Stimulated activated CD8-positive, alpha-beta memory T cell treated with anti-CD3 and anti-CD28 coated beads, Interleukin-12 subunit alpha, Interleukin-12 subunit beta, amount 100 ng/mL, for 4 hours (primary cell): Measurements from ENCODE around the gene WNT3A.
"Not testable (repeated sequence)": the region's sequence is repeated elsewhere in the genome, so short reads cannot be mapped to it uniquely, and the experiment has no call there.

ENCODE experiments used
- DNase-seq: peaks from one replicate; pipeline ENCODE4 v3.0.0-alpha.2; 2020; ENCODE audit warnings: low read depth

The WNT3A gene

GRCh38 chr1:228006786-228007048, at the start of gene WNT3A:
Gene WNT3A, plus strand, starts transcription at chr1:228006998. Its CDS starts 131 bp downstream, at chr1:228007129.
- no peak for DNase-seq

GRCh38 chr1:227958617-227959324, 48.0 kb upstream of the WNT3A start:
- no peak for DNase-seq

- no peak for DNase-seq
These were observed 47.4 kb upstream of the WNT3A start for GRCh38 chr1:227959325-227959860.

- no peak for DNase-seq
These were observed 44.9 kb upstream of the WNT3A start for GRCh38 chr1:227961651-227962466.

GRCh38 chr1:227966733-227967132, 40.1 kb upstream of the WNT3A start:
- not testable (repeated sequence) for DNase-seq

- not testable (repeated sequence) for DNase-seq
These were observed 39.0 kb upstream of the WNT3A start for GRCh38 chr1:227967815-227968214.

GRCh38 chr1:227970076-227970995, 36.5 kb upstream of the WNT3A start:
- not testable (repeated sequence) for DNase-seq

GRCh38 chr1:227971216-227971615, 35.6 kb upstream of the WNT3A start:
- not testable (repeated sequence) for DNase-seq

- not testable (repeated sequence) for DNase-seq
These were observed 35.0 kb upstream of the WNT3A start for GRCh38 chr1:227971643-227972282.

- not testable (repeated sequence) for DNase-seq
These were observed 34.5 kb upstream of the WNT3A start for GRCh38 chr1:227972283-227972679.

GRCh38 chr1:227972843-227973374, 33.9 kb upstream of the WNT3A start:
- DNase-seq: not testable (repeated sequence)

GRCh38 chr1:227973724-227974288, 33.0 kb upstream of the WNT3A start:
- DNase-seq: not testable (repeated sequence)

- not testable (repeated sequence) for DNase-seq
These were observed 31.1 kb upstream of the WNT3A start for GRCh38 chr1:227975583-227976283.

- no peak for DNase-seq
These were observed 19.6 kb upstream of the WNT3A start for GRCh38 chr1:227987181-227987580.

- no peak for DNase-seq
These were observed 12.0 kb upstream of the WNT3A start for GRCh38 chr1:227994632-227995300.

- DNase-seq: no peak
These were observed 10.4 kb upstream of the WNT3A start for GRCh38 chr1:227996187-227996950.

GRCh38 chr1:227998374-227999055, 8.3 kb upstream of the WNT3A start:
- no peak for DNase-seq
